Mammary epithelial cell (primary cell): ENCODE measurements around the gene PRKCQ.

Experiments
- EZH2 ChIP-seq: IDR thresholded peaks from 2 replicates; pipeline ENCODE4 v1.6.1; 2012; ENCODE audit warnings: low read length, inconsistent platforms, borderline replicate concordance
- TF ChIP-seq, protein P1 (sequence below), 2 donors: IDR thresholded peaks in 1 of 2; conservative IDR thresholded peaks in 1 of 2; 2 replicates each; pipeline ENCODE4 v1.5.1; 2011 to 2012; ENCODE audit warnings: inconsistent platforms in 2 of 2, low read length in 2 of 2, mild to moderate bottlenecking in 2 of 2, control low read depth in 1 of 2, low read depth in 1 of 2; ENCODE audit not compliant: insufficient read depth in 1 of 2; ENCODE audit errors: extremely low read depth in 1 of 2

DNA sequence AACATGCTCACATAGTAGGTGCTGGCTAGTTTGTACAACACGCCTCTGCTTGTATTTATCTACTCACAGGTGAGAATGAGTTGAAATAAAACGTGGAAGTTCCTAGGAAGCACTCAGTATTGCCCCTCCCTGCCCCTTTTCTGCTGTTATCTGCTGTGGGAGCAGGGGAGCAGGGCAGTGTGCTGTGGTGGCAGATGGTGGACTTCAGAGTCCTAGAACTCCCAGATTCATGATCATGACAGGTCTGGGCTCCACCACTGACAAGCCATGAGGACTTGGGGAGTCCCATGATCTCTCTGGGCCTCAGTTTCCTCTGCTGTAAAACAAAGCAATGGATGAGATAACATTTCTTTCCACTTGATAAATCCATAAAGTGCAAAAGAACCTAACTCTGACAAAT is 11.6 kb upstream of the PRKCQ start:
- TF ChIP-seq, protein P1, sequence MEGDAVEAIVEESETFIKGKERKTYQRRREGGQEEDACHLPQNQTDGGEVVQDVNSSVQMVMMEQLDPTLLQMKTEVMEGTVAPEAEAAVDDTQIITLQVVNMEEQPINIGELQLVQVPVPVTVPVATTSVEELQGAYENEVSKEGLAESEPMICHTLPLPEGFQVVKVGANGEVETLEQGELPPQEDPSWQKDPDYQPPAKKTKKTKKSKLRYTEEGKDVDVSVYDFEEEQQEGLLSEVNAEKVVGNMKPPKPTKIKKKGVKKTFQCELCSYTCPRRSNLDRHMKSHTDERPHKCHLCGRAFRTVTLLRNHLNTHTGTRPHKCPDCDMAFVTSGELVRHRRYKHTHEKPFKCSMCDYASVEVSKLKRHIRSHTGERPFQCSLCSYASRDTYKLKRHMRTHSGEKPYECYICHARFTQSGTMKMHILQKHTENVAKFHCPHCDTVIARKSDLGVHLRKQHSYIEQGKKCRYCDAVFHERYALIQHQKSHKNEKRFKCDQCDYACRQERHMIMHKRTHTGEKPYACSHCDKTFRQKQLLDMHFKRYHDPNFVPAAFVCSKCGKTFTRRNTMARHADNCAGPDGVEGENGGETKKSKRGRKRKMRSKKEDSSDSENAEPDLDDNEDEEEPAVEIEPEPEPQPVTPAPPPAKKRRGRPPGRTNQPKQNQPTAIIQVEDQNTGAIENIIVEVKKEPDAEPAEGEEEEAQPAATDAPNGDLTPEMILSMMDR (conservative IDR thresholded peaks at IDR 0.05 in 1 of 2, IDR thresholded peaks at IDR 0.05 in 1 of 2; ENCODE audit: extremely low read depth in 1 of 2, insufficient read depth in 1 of 2, low read depth in 1 of 2, low read length in 2 of 2) = no peak
- no peak for TF ChIP-seq EZH2
